ENCODE data around the gene FUT6. TPM values are rescaled to one million over a fixed set of nuclear protein-coding genes. Genes with fewer than 3 reads are reported as not detected.

The FUT6 gene
- total RNA-seq, 1 experiment from 2014 or later, result not detected

- no peaks in the 10 kb centered on the region for H3K36me3 ChIP-seq (ENCODE audit: insufficient read depth, low read length, poor library complexity, severe bottlenecking)
- ChIA-PET POLR2A (ENCODE audit: low non-redundant PET) (interaction anchor here (0.6 kb wide), 1 partner anchor 11 kb away, joined by 3 read pairs; no protein-coding TSS in a partner anchor), CTCF (no interaction called here)
- TF ChIP-seq, protein P1, sequence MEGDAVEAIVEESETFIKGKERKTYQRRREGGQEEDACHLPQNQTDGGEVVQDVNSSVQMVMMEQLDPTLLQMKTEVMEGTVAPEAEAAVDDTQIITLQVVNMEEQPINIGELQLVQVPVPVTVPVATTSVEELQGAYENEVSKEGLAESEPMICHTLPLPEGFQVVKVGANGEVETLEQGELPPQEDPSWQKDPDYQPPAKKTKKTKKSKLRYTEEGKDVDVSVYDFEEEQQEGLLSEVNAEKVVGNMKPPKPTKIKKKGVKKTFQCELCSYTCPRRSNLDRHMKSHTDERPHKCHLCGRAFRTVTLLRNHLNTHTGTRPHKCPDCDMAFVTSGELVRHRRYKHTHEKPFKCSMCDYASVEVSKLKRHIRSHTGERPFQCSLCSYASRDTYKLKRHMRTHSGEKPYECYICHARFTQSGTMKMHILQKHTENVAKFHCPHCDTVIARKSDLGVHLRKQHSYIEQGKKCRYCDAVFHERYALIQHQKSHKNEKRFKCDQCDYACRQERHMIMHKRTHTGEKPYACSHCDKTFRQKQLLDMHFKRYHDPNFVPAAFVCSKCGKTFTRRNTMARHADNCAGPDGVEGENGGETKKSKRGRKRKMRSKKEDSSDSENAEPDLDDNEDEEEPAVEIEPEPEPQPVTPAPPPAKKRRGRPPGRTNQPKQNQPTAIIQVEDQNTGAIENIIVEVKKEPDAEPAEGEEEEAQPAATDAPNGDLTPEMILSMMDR (conservative IDR thresholded peaks at IDR 0.05; ENCODE audit: low read depth, low read length), result no peak
- no peak for TF ChIP-seq EZH2 (IDR thresholded peaks at IDR 0.05; ENCODE audit: borderline replicate concordance, low read depth, low read length, poor library complexity, severe bottlenecking)
- H3K27ac ChIP-seq (ENCODE audit: low read depth, low read length, poor library complexity, severe bottlenecking), result no peak overlapping the region
- BruUV-seq (replicated peaks), result no TSS peak
- H3K27me3 ChIP-seq (replicated peaks; ENCODE audit: insufficient read depth, low read depth, low read length, poor library complexity), result no peaks in the 10 kb centered on the region
- intact Hi-C loops (cut with micrococcal nuclease; ENCODE audit: unreplicated experiment), result no loop called here
- H3K4me1 ChIP-seq (ENCODE audit: insufficient read depth, low read length, poor library complexity, severe bottlenecking), result peaks cover 22% of the 10 kb centered on the region
- no peak for DNase-seq (ENCODE audit: low spot score)
- H3K4me3 ChIP-seq (ENCODE audit: low read depth, low read length, poor library complexity, severe bottlenecking), result no peak overlapping the region
- no peaks in the 10 kb centered on the region for H3K9me3 ChIP-seq (ENCODE audit: low read depth, low read length, poor library complexity, severe bottlenecking)
Observed at GRCh38 chr19:5799247-5800241, 40.0 kb downstream of the FUT6 start.

DNA sequence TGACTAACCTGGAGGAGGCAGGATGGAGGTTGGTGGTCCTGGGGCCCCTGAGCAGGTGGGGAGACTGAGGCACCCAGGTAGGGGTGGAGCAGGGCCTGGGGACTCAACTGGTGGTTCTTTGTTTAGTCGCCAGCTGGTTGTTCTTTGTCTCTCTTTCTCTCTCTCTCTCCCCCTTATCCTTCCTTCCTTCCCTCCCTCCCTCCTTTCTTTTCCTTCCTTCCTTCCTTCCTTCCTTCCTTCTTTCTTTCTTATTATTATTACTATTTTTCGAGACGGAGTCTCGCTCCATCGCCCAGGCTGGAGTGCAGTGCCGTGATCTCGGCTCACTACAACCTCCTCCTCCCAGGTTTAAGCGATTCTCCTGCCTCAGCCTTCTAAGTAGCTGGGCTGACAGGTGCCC lies 41.3 kb downstream of the FUT6 start:
- intact Hi-C loops (cut with micrococcal nuclease; ENCODE audit: unreplicated experiment), result no loop called here
- BruUV-seq (replicated peaks), result no TSS peak
- H3K4me3 ChIP-seq (ENCODE audit: low read depth, low read length, poor library complexity, severe bottlenecking), result no peak overlapping the region
- H3K4me1 ChIP-seq (ENCODE audit: insufficient read depth, low read length, poor library complexity, severe bottlenecking), result peaks cover 13% of the 10 kb centered on the region
- no peaks in the 10 kb centered on the region for H3K27me3 ChIP-seq (replicated peaks; ENCODE audit: insufficient read depth, low read depth, low read length, poor library complexity)
- TF ChIP-seq, protein P1 (conservative IDR thresholded peaks at IDR 0.05; ENCODE audit: low read depth, low read length), result no peak
- no peak for TF ChIP-seq EZH2 (IDR thresholded peaks at IDR 0.05; ENCODE audit: borderline replicate concordance, low read depth, low read length, poor library complexity, severe bottlenecking)
- H3K9me3 ChIP-seq (ENCODE audit: low read depth, low read length, poor library complexity, severe bottlenecking), result no peaks in the 10 kb centered on the region
- no peak for DNase-seq (ENCODE audit: low spot score)
- H3K36me3 ChIP-seq (ENCODE audit: insufficient read depth, low read length, poor library complexity, severe bottlenecking), result no peaks in the 10 kb centered on the region
- CTCF ChIA-PET, result no interaction called here
- H3K27ac ChIP-seq (ENCODE audit: low read depth, low read length, poor library complexity, severe bottlenecking), result no peak overlapping the region
- POLR2A ChIA-PET (ENCODE audit: low non-redundant PET), result no interaction called here

DNA sequence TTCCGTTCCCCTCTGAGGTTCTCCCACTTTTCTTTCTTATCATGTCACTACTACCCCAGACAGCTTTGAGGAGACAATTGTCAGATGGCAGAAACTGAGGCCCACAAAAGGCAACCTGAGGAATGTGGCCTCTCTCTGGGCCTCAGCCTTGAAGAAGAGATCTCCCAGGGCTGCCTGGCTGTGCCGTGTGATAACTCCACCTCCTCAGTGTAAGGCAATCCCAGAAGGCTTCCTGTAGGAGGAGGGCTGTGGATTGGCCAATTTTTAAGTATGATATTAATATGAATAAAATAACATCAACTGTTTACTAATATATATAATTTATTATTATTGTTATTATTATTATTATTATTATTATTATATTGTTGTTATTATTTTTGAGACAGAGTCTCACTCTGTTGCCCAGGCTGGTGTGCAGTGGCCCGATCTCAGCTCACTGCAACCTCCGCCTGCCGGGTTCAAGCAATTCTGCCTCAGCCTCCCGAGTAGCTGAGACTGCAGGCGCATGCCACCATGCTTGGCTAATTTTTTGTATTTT lies 44.1 kb downstream of the FUT6 start:
- no TSS peak for BruUV-seq (replicated peaks)
- no peaks in the 10 kb centered on the region for H3K27me3 ChIP-seq (replicated peaks; ENCODE audit: insufficient read depth, low read depth, low read length, poor library complexity)
- no peak overlapping the region for H3K27ac ChIP-seq (ENCODE audit: low read depth, low read length, poor library complexity, severe bottlenecking)
- no peak overlapping the region for H3K4me3 ChIP-seq (ENCODE audit: low read depth, low read length, poor library complexity, severe bottlenecking)
- no peaks in the 10 kb centered on the region for H3K36me3 ChIP-seq (ENCODE audit: insufficient read depth, low read length, poor library complexity, severe bottlenecking)
- ChIA-PET CTCF (interaction anchor here (0.6 to 1.1 kb wide), 3 partner anchors 8 to 343 kb away, joined by 5 to 7 read pairs (median 6); no protein-coding TSS in a partner anchor), POLR2A (ENCODE audit: low non-redundant PET) (no interaction called here)
- no peak for TF ChIP-seq EZH2 (IDR thresholded peaks at IDR 0.05; ENCODE audit: borderline replicate concordance, low read depth, low read length, poor library complexity, severe bottlenecking)
- TF ChIP-seq, protein P1 (conservative IDR thresholded peaks at IDR 0.05; ENCODE audit: low read depth, low read length), result no peak
- DNase-seq (ENCODE audit: low spot score), result no peak
- H3K9me3 ChIP-seq (ENCODE audit: low read depth, low read length, poor library complexity, severe bottlenecking), result no peaks in the 10 kb centered on the region
- H3K4me1 ChIP-seq (ENCODE audit: insufficient read depth, low read length, poor library complexity, severe bottlenecking), result no peaks in the 10 kb centered on the region
- intact Hi-C loops (cut with micrococcal nuclease; ENCODE audit: unreplicated experiment), result no loop called here

All from A673 (cell line).